ENCODE measurements around the gene SFTPA2. TPM values are rescaled to one million over a fixed set of nuclear protein-coding genes. Genes with fewer than 3 reads are reported as not detected.
"Not testable (repeated sequence)": the region's sequence is repeated elsewhere in the genome, so short reads cannot be mapped to it uniquely, and the experiment has no call there.

Gene SFTPA2
- total RNA-seq, 1 donor from 2014 or later, result 0.74 TPM

- Histone ChIP-seq H3K27ac (no peak overlapping the region), H3K27me3 (no peaks in the 10 kb centered on the region), H3K4me3 (no peak overlapping the region), H3K4me1 (no peaks in the 10 kb centered on the region), H3K36me3 (no peaks in the 10 kb centered on the region), H3K9me3 (no peaks in the 10 kb centered on the region)
- DNase-seq (ENCODE audit: extremely low spot score in 2 of 2), result no peak
- TF ChIP-seq POLR2AphosphoS5 (IDR thresholded peaks at IDR 0.05; ENCODE audit: insufficient read depth in 1 of 2, low read depth in 1 of 2) (no peak), POLR2A (IDR thresholded peaks at IDR 0.05) (no peak)
- TF ChIP-seq, protein P1, sequence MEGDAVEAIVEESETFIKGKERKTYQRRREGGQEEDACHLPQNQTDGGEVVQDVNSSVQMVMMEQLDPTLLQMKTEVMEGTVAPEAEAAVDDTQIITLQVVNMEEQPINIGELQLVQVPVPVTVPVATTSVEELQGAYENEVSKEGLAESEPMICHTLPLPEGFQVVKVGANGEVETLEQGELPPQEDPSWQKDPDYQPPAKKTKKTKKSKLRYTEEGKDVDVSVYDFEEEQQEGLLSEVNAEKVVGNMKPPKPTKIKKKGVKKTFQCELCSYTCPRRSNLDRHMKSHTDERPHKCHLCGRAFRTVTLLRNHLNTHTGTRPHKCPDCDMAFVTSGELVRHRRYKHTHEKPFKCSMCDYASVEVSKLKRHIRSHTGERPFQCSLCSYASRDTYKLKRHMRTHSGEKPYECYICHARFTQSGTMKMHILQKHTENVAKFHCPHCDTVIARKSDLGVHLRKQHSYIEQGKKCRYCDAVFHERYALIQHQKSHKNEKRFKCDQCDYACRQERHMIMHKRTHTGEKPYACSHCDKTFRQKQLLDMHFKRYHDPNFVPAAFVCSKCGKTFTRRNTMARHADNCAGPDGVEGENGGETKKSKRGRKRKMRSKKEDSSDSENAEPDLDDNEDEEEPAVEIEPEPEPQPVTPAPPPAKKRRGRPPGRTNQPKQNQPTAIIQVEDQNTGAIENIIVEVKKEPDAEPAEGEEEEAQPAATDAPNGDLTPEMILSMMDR (IDR thresholded peaks at IDR 0.05), result no peak
- intact Hi-C loops (cut with DNase I), result no loop called here
These were observed 1.1 kb upstream of the SFTPA2 start for GRCh38 chr10:79561257-79561656.

GRCh38 chr10:79559726-79560125 is 481 bp downstream of the SFTPA2 start:
- H3K36me3 ChIP-seq, result no peaks in the 10 kb centered on the region
- H3K27ac ChIP-seq, result no peak overlapping the region
- H3K27me3 ChIP-seq, result no peaks in the 10 kb centered on the region
- no peaks in the 10 kb centered on the region for H3K9me3 ChIP-seq
- TF ChIP-seq POLR2A (IDR thresholded peaks at IDR 0.05) (no peak), POLR2AphosphoS5 (IDR thresholded peaks at IDR 0.05; ENCODE audit: insufficient read depth in 1 of 2, low read depth in 1 of 2) (no peak)
- TF ChIP-seq, protein P1 (IDR thresholded peaks at IDR 0.05), result no peak
- intact Hi-C loops (cut with DNase I), result no loop called here
- no peak for DNase-seq (ENCODE audit: extremely low spot score in 2 of 2)
- no peaks in the 10 kb centered on the region for H3K4me1 ChIP-seq
- H3K4me3 ChIP-seq, result no peak overlapping the region

GRCh38 chr10:79556961-79557360 is 3.2 kb downstream of the SFTPA2 start:
- H3K27me3 ChIP-seq; H3K27ac ChIP-seq; H3K4me1 ChIP-seq; DNase-seq (ENCODE audit: extremely low spot score in 2 of 2); H3K9me3 ChIP-seq; H3K4me3 ChIP-seq; H3K36me3 ChIP-seq; intact Hi-C loops (cut with DNase I): not testable (repeated sequence)

GRCh38 chr10:79555354-79556309 is 4.6 kb downstream of the SFTPA2 start:
- DNase-seq (ENCODE audit: extremely low spot score in 2 of 2), result no peak
- no peak for TF ChIP-seq POLR2AphosphoS5 (IDR thresholded peaks at IDR 0.05; ENCODE audit: insufficient read depth in 1 of 2, low read depth in 1 of 2)
- TF ChIP-seq, protein P1 (IDR thresholded peaks at IDR 0.05), result no peak
- TF ChIP-seq POLR2A (IDR thresholded peaks at IDR 0.05), result no peak
- H3K27ac ChIP-seq, result no peak overlapping the region
- H3K27me3 ChIP-seq, result no peaks in the 10 kb centered on the region
- no peaks in the 10 kb centered on the region for H3K9me3 ChIP-seq
- no peak overlapping the region for H3K4me3 ChIP-seq
- H3K36me3 ChIP-seq, result no peaks in the 10 kb centered on the region
- H3K4me1 ChIP-seq, result no peaks in the 10 kb centered on the region
- intact Hi-C loops (cut with DNase I), result no loop called here

GRCh38 chr10:79552143-79552542 is 8.1 kb downstream of the SFTPA2 start:
- Histone ChIP-seq H3K4me1 (no peaks in the 10 kb centered on the region), H3K9me3 (no peaks in the 10 kb centered on the region), H3K27ac (no peak overlapping the region), H3K4me3 (no peak overlapping the region), H3K27me3 (no peaks in the 10 kb centered on the region), H3K36me3 (no peaks in the 10 kb centered on the region)
- TF ChIP-seq, protein P1 (IDR thresholded peaks at IDR 0.05), result no peak
- no peak for TF ChIP-seq POLR2AphosphoS5 (IDR thresholded peaks at IDR 0.05; ENCODE audit: insufficient read depth in 1 of 2, low read depth in 1 of 2)
- TF ChIP-seq POLR2A (IDR thresholded peaks at IDR 0.05), result no peak
- DNase-seq (ENCODE audit: extremely low spot score in 2 of 2), result no peak
- intact Hi-C loops (cut with DNase I), result no loop called here

All from vagina (tissue), 2 donors.